NCI-H1092 (cell line): ENCODE results near the gene MGAT1.
"Not testable (repeated sequence)": the region's sequence is repeated elsewhere in the genome, so short reads cannot be mapped to it uniquely, and the experiment has no call there.

Source experiments
- DNase-seq: peaks from one replicate; lab custom pipeline; 2025; lab: John Stamatoyannopoulos, UW

Gene MGAT1

DNA sequence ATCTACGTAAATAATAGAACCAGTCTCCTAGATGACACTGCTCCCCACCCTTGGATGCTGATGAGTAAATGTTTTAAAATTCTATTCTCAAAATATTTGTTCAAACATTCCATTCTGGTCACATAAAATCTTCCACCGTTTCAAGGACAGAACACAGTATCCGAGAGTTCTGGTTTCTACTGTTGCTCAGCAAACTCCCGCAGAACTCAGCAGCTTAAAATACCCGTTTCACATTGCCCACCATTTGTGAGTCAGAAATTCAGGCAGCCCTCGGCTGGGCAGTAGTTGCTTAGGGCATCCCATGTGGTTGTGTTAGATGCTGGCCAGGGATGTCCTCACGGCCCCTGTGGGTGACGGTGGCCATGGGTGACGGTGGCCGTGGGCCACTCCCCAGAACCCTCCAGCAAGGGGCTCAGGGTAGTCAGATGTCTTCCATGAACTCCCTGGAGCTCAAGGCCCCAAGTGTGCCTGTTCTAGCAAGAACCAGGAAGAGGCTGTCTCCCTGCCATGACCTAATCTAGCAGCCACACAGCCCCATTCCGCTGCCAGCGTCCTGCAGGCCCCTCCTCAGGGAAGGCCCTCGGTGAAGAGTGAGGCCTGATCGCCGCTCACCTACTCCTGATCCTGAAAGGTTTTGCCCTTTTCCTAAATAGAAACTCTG, 17.4 kb downstream of the MGAT1 start:
- no peak for DNase-seq

DNA sequence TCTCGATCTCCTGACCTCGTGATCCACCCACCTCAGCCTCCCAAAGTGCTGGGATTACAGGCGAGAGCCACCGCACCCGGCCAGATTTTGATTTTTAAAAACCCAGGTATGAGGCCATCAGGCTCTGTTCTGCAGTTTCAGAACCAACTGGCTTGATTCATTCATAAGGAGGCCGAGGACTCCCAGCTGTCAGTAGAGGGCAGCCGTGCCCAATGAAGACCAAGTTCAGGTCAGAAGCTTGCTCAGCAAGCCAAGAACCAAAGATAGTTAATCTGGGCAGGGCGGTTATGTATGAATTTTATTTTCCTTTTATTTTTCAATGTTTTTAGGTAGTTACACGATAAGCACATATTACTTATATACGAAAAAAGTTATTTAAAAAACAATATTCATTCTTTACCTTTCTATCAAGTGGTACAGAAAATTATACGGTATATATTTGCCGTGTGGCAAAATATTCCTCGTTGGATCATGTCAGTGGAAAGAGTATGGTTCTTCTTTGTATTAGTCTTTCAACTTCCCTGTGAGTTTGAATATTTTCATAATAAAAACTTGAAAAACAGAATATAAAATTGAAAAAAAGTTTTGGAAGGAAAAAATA, 18.0 kb downstream of the MGAT1 start:
- no peak for DNase-seq

GRCh38 chr5:180783340-180784052, 19.1 kb downstream of the MGAT1 start:
- DNase-seq = no peak

DNA sequence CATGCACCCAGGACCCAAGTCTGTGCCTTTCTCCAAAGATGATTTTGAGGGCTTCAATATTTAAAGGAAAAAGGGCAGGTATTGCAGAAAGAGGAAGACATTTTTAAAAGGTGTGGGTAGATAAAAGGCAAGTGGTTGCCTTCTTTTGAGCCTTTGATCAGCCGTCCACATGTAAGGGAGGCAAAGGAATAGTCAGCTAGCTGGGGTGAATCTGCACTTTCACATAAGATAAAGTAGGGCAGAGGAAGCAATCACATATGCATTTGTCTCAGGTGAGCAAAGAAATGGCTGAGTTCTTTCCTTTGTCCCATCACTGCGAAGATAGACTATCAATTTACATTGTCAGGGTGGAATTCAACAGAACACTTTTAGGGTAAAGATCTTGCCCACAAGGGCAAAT, 19.9 kb downstream of the MGAT1 start:
- DNase-seq = no peak

GRCh38 chr5:180781900-180782326, 20.7 kb downstream of the MGAT1 start:
- DNase-seq = not testable (repeated sequence)

DNA sequence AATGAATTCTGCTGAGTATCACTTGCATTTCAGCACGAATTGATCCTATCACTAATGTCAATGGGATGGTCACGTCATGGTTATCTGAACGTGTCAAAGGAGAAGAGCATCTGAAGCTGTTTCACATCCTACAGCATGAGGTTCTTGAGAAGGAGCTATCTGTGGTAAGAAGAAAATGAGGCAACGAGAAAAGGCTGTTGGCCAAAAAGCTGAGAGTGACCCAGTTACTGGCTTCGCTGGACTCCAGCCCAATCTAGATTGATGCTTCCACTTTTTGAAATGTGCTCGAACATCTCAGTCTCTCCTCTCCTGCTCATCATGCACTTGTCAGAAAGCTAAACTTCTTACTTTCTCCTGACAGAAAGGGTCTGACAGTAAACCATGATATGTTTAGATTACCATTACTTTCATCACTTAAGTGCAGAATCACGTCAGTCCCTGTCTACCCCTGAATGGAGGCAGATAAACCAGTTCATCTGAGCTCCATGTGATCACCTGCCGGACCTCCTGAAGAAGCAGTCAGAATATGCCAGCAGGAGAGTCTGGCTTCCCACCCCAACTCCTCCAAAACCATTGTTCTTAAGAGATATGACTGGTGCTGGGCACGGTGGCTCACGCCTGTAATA, 22.5 kb downstream of the MGAT1 start:
- DNase-seq = no peak

- no peak for DNase-seq
These were observed 25.1 kb downstream of the MGAT1 start for GRCh38 chr5:180777475-180777874.

DNA sequence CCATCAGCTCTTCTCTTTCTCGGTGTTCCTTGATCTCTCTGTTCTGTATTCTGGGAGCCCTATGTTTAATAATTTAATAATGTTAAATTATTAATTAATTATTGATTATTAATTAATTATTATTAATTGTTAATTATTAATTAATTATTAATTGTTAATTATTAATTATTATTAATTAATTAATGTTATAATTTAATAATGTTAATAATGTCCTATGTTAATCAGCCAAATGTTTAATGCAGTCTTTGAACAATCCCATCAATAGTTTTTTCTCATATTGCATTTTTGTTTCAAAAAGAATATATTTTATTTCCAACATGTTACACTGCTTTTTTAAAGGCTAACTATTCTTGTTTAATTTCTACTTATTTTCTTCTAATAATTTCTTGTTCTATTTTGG, 26.2 kb downstream of the MGAT1 start:
- DNase-seq = no peak

DNA sequence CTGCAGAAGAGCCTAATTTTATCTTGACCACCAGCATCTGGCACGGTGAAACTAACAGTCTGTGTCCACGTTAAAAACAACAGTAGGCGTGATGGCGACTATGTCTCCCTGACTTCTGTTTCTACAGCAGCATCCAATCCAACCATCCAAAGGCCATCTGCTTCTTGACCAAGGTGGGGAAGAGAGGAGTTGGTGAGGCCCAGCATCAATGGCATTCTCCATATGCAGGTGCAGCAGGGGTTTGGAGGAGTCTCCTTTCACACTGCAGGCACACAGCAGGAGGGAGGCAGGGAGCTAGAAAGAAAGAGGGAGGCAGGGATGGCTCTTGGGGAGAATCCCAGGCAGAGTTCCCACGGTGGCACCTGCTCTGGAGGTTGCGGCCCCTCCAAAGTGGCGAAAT, 27.0 kb downstream of the MGAT1 start:
- no peak for DNase-seq

- DNase-seq = no peak
These were observed 30.8 kb downstream of the MGAT1 start for GRCh38 chr5:180771839-180772238.

DNA sequence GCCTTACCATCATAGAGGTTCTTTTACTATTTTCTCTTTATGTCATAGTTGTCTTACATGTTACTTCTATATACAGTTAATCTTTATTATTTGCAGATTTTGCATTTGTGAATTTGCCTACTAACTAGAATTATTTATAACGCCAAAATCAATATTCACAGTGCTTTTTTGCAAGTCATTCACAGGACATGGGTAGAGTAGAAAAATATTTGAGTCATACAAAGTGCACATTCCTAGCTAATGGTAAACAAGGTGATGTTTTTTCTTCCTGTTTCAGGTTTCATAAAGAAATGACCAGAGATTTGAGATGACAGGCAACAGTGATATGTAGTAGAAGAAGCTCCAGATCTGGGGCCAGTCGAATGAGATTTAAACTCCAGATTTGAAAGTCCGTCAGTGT, 32.8 kb downstream of the MGAT1 start:
- DNase-seq = no peak

DNA sequence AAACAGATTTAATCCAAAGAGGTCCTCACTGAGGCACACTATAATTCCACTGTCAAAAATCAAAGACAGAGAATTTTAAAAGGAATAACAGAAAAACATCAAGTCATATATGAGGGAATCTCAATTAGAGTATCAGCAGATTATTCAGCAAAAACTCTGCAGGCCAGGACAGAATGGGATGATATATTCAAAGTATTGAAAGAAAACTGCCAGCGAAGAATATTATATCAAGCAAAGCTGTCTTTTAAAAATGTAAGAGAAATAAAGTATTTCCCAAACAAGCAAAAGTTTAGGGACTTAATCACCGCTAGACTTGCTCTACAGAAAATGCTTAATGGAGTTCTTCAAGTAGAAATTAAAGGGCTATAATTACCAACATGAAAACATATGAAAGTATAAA, 47.0 kb downstream of the MGAT1 start:
- DNase-seq = no peak

GRCh38 chr5:180744253-180744652, 58.4 kb downstream of the MGAT1 start:
- no peak for DNase-seq

GRCh38 chr5:180742727-180743126, 59.9 kb downstream of the MGAT1 start:
- DNase-seq = no peak

DNA sequence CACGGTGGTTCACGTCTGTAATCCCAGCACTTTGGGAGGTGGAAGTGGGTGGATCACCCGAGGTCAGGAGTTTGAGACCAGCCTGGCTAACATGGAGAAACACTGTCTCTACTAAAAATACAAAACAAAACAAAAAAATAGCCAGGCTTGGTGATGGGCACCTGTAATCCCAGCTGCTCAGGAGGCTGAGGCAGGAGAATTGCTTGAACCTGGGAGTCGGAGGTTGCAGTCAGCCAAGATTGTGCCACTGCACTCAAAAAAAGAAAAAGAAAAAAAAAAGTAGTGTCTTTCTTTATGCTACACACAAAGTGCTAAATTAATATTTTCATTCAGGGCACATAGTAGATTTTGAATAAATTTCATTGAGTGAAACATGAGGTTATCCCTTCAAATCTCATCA, 61.7 kb downstream of the MGAT1 start:
- not testable (repeated sequence) for DNase-seq

DNA sequence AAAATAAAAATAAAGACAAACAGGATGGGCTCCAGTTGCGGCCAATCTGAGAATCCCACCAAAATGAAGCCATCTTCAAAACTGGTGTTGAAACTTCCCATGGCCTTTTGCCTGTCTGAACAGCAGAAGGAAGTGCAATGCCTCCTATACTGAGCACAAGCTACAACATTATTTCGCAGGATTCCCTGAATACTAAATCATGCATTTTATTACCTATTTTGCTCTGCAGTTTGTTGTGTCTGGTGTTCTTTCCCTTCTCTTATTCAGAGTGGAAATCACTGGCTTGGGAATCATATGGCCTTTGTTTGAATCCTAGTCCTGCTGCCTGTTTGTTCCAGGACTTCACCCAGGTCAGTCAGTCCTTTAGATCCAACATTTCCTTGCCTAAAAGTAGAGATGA, 62.6 kb downstream of the MGAT1 start, which contains the start of gene OR2Y1:
OR2Y1 (minus strand) TSS at position 101 of the 400 bp plus-strand sequence; CDS start at position 101, 0 bp downstream.
- DNase-seq = no peak

DNA sequence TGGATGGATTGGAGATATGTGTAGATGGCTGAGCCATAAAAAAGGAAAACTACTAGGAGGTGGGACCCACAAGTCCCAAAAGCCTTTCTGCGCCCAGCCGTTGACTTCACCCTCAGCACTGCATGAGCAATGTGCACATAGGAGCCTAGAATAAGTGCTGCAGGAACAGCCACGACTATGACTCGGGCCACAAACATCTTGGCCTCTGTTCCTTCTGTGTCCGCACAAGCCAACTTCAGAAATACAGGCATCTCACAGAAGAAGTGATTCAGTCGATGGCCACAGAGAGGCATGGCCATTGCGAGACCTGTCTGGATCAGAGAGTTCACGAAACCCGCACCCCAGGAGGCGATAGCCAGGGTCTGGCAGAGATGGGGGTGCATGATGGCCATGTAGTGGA, 63.3 kb downstream of the MGAT1 start:
- DNase-seq = no peak

- no peak for DNase-seq
These were observed 66.1 kb downstream of the MGAT1 start for GRCh38 chr5:180736536-180736935.
